ENCODE data around the gene ANKRD63. TPM values are rescaled to one million over a fixed set of nuclear protein-coding genes. Genes with fewer than 3 reads are reported as not detected.
A peak's percentile ranks its signal among the peaks of the same experiment; 100 is the strongest.

The ANKRD63 gene
- total RNA-seq, 4 donors from 2014 or later: not detected

DNA sequence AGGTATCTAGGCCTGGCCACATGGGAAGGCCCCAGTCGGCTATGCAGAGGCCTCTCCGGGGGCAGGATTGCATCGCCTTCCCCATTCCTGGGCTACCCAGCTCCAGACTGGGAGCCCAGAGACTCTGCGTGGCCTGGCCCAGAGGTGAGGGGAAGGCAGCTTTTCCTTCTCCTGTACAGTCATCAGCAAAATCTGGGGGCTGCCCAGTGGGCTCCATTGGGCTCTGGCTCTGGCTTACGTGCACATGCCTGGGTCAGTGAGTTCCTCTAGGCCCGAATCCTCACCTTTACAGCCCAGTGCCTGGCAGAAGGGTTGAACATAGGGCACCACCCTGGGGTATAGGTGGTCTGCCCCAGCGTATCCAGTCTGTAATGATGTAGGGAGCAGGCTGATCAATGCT, 3.9 kb upstream of the ANKRD63 start:
- WGBS, 2 donors (ENCODE audit: low coverage in 1 of 2): 95% methylated on average over 6 of the region's 7 CpGs; no CpG with 5 or more reads in 1 of the 2 donors
- intact Hi-C loops (cut with DNase I; ENCODE audit: low total_unique reads) (no loop called here), in situ Hi-C loops (cut with MboI; ENCODE audit: low pct_ligation_motif_present in 1 of 4, low pct_unique_long_range_greater_than_20kb in 1 of 4, low sequenced_read_pairs in 3 of 4) (no loop called here)
- no peak overlapping the region for H3K4me3 ChIP-seq
- H3K9me3 ChIP-seq: no peaks in the 10 kb centered on the region
- H3K36me3 ChIP-seq: no peaks in the 10 kb centered on the region
- TF ChIP-seq POLR2AphosphoS5 (IDR thresholded peaks at IDR 0.05): no peak
- peaks cover 15 to 52% (median 37%) of the 10 kb centered on the region in 4 donors for H3K4me1 ChIP-seq
- DNase-seq: no peak
- H3K27me3 ChIP-seq: peaks cover 29% of the 10 kb centered on the region
- H3K27ac ChIP-seq: no peak overlapping the region

DNA sequence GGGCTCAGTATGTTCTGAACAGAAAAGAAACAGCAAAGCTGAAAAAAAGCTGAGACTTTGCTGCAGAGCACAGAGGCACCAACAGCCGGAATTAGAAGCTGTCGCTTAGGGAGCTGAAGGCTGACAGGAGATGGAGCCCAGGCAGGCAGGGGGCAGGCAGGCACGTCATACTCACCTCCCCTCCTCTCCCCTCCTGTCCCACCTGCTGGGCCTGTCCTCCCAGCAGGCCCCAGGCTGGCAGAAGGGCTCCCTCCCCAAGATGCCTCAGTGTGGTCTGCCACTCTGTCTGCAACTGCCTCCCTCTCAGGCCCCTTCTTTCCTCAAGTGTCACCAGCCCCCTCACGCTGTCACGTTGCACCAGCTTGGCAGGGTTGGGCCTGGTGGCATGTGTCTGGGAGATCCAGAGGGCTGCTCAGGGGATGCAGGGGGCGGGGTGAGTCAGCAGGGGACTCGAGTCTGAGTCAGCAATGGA, 3.2 kb upstream of the ANKRD63 start:
- in situ Hi-C loops (cut with MboI; ENCODE audit: low pct_ligation_motif_present in 1 of 4, low pct_unique_long_range_greater_than_20kb in 1 of 4, low sequenced_read_pairs in 3 of 4): no loop called here
- Histone ChIP-seq H3K4me3 (no peak overlapping the region), H3K36me3 (no peaks in the 10 kb centered on the region), H3K27ac (no peak overlapping the region), H3K27me3 (peaks cover 34% of the 10 kb centered on the region), H3K9me3 (no peaks in the 10 kb centered on the region), H3K4me1 (peaks cover 11 to 51% (median 38%) of the 10 kb centered on the region in 4 donors)
- intact Hi-C loops (cut with DNase I; ENCODE audit: low total_unique reads): no loop called here
- 83% methylated on average over 7 of the region's 7 CpGs; no CpG with 5 or more reads in 1 of the 2 donors for WGBS, 2 donors (ENCODE audit: low coverage in 1 of 2)
- no peak for TF ChIP-seq POLR2A (IDR thresholded peaks at IDR 0.05)
- no peak for TF ChIP-seq EP300 (IDR thresholded peaks at IDR 0.05; ENCODE audit: low read depth)
- TF ChIP-seq, protein P1, sequence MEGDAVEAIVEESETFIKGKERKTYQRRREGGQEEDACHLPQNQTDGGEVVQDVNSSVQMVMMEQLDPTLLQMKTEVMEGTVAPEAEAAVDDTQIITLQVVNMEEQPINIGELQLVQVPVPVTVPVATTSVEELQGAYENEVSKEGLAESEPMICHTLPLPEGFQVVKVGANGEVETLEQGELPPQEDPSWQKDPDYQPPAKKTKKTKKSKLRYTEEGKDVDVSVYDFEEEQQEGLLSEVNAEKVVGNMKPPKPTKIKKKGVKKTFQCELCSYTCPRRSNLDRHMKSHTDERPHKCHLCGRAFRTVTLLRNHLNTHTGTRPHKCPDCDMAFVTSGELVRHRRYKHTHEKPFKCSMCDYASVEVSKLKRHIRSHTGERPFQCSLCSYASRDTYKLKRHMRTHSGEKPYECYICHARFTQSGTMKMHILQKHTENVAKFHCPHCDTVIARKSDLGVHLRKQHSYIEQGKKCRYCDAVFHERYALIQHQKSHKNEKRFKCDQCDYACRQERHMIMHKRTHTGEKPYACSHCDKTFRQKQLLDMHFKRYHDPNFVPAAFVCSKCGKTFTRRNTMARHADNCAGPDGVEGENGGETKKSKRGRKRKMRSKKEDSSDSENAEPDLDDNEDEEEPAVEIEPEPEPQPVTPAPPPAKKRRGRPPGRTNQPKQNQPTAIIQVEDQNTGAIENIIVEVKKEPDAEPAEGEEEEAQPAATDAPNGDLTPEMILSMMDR (IDR thresholded peaks at IDR 0.05): no peak
- TF ChIP-seq POLR2AphosphoS5 (IDR thresholded peaks at IDR 0.05): no peak
- no peak for DNase-seq

DNA sequence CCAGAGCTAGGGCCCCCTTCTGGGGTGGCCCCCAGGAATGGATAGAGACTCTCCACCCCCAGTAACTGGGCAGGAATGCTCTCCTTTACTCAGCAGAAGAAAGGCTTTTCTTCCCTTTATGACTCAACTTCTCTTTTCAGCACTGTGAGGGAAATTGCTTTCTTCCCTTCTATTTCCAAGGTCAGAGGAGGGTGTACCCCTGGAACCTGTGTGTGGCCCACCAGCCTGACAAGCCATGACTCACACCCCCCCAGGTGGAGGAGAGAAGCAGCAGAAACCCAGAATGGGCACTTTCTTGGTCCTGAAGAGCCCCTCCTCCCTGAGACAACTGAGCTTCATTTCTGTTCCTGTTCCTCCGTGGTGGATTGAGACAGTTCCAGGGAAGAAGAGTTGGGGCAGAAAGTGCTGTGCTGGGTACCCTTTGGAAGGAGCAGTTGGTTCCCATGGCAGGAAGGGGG, 2.7 kb upstream of the ANKRD63 start:
- Histone ChIP-seq H3K4me1 (peaks cover 6 to 46% (median 33%) of the 10 kb centered on the region in 4 donors), H3K36me3 (no peaks in the 10 kb centered on the region), H3K27ac (no peak overlapping the region), H3K4me3 (no peak overlapping the region), H3K27me3 (peaks cover 39% of the 10 kb centered on the region), H3K9me3 (no peaks in the 10 kb centered on the region)
- WGBS, 2 donors (ENCODE audit: low coverage in 1 of 2): 35% methylated on average over 1 of the region's 1 CpG; no CpG with 5 or more reads in 1 of the 2 donors
- intact Hi-C loops (cut with DNase I; ENCODE audit: low total_unique reads) (no loop called here), in situ Hi-C loops (cut with MboI; ENCODE audit: low pct_ligation_motif_present in 1 of 4, low pct_unique_long_range_greater_than_20kb in 1 of 4, low sequenced_read_pairs in 3 of 4) (no loop called here)
- TF ChIP-seq EP300 (IDR thresholded peaks at IDR 0.05; ENCODE audit: low read depth) (no peak), POLR2AphosphoS5 (IDR thresholded peaks at IDR 0.05) (no peak), POLR2A (IDR thresholded peaks at IDR 0.05) (no peak)
- TF ChIP-seq, protein P1 (IDR thresholded peaks at IDR 0.05): no peak
- no peak for DNase-seq

DNA sequence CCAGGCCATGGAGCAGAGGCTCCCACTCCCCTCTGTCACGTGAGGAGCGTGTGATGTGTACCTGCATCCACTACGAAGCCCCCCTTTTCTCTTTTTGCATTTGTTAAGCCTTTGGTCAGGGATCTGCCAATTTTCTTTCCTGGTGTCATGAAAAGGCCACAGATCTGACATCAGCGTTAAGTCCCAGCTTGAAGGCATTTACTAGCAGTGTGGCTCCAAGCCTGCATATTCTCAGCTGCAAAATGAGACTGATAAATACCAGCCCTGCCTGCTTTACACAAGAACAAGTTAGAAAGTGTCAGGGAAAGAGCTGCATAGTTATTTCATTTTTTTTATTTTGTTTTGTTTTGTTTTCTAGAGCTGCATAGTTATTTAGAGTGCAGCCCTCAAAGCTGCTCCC, 2.3 kb upstream of the ANKRD63 start:
- TF ChIP-seq POLR2A (IDR thresholded peaks at IDR 0.05) (no peak), POLR2AphosphoS5 (IDR thresholded peaks at IDR 0.05) (peak in 1 of 3 donors; percentile 40)
- H3K36me3 ChIP-seq: no peaks in the 10 kb centered on the region
- H3K4me1 ChIP-seq: peaks cover 5 to 42% (median 29%) of the 10 kb centered on the region in 4 donors
- in situ Hi-C loops (cut with MboI; ENCODE audit: low pct_ligation_motif_present in 1 of 4, low pct_unique_long_range_greater_than_20kb in 1 of 4, low sequenced_read_pairs in 3 of 4): no loop called here
- H3K27ac ChIP-seq: no peak overlapping the region
- H3K9me3 ChIP-seq: no peaks in the 10 kb centered on the region
- intact Hi-C loops (cut with DNase I; ENCODE audit: low total_unique reads): no loop called here
- no peak overlapping the region for H3K4me3 ChIP-seq
- 73 to 85% methylated on average over 4 of the region's 4 CpGs for WGBS, 2 donors (ENCODE audit: low coverage in 1 of 2)
- no peak for DNase-seq
- H3K27me3 ChIP-seq: peaks cover 43% of the 10 kb centered on the region

DNA sequence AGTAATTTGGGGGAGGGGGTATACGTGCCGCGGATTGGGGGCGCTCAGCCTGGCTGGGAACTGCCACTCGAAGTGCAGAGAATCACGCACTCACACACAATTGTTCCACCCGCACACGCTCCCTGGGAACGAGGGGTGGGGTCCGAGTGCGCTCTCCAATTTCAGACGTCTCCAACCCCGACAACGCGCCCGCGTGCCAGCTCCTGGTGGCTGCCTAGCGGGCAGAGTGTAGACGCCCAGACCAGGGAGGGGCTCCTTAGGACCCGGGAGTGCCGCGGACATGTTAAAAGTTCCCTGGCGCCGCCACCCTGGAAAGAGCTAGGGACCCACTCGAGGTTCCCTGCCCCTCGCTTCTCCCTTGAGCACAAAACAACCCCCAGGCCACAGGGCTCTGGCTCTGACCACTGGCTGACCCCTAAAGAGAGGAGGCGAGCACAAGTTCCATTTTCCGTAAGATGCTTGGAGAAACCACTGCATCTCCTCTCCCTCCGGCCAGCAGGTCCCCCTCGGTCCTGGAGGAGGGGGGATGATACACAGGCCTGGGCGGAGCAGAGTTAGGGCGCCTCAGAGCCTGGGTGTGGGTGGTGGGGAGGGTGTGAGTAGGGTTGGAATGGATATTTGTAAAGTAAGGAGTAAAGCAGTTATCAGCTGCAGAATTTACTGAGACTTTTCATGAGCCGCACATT, 894 bp upstream of the ANKRD63 start:
- 43 to 90% methylated on average over 2 to 33 of the region's 33 CpGs for WGBS, 2 donors (ENCODE audit: low coverage in 1 of 2)
- DNase-seq: no peak
- intact Hi-C loops (cut with DNase I; ENCODE audit: low total_unique reads): loop anchor here (5.0 kb wide), 1 partner anchor 139 kb away; no protein-coding TSS in a partner anchor
- Histone ChIP-seq H3K9me3 (no peaks in the 10 kb centered on the region), H3K27ac (no peak overlapping the region), H3K27me3 (peaks cover 50% of the 10 kb centered on the region), H3K4me3 (no peak overlapping the region), H3K36me3 (no peaks in the 10 kb centered on the region), H3K4me1 (peaks cover 3 to 36% (median 33%) of the 10 kb centered on the region in 4 donors)
- TF ChIP-seq, protein P1 (IDR thresholded peaks at IDR 0.05): no peak
- TF ChIP-seq POLR2AphosphoS5 (IDR thresholded peaks at IDR 0.05) (no peak), EP300 (IDR thresholded peaks at IDR 0.05; ENCODE audit: low read depth) (no peak), POLR2A (IDR thresholded peaks at IDR 0.05) (no peak)
- in situ Hi-C loops (cut with MboI; ENCODE audit: low pct_ligation_motif_present in 1 of 4, low pct_unique_long_range_greater_than_20kb in 1 of 4, low sequenced_read_pairs in 3 of 4): no loop called here
